ENCODE measurements around the gene AQP12B.
"Not testable (repeated sequence)": the region's sequence is repeated elsewhere in the genome, so short reads cannot be mapped to it uniquely, and the experiment has no call there.

GRCh38 chr2:240698852-240699561 is 16.3 kb upstream of the AQP12B start:
- TF ChIP-seq POLR2AphosphoS5 (IDR thresholded peaks at IDR 0.05; ENCODE audit: low read depth, low read length); TAF1 (IDR thresholded peaks at IDR 0.05; ENCODE audit: borderline replicate concordance, low read depth, low read length): not testable (repeated sequence)
